GM18870 (cell line): ENCODE results near the gene ADORA1.

Experiments
- ATAC-seq: cut with Tn5 transposase; IDR thresholded peaks from one replicate; pipeline ENCODE4 v1.9.1; 2021; ENCODE audit warnings: moderate library complexity; ENCODE audit not compliant: unreplicated experiment

The ADORA1 gene

DNA sequence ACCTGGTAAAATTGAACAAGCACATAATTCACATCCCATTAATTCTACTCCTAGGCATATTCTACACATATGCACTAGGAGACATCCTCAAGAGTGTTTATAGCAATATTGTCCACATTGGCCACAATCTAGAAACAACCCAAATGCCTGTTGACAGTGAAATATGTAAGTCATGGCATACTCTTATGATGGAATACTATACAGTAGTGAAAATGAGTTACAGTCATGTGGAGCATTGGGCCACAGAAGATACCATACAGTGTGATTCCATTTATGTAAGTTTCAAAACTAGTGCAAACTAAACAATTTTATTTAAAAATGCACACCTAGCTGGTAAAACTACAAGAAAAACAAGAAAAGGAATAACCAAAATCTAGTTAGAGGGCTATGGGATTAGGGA lies 82.8 kb downstream of the ADORA1 start:
- no peak for ATAC-seq

DNA sequence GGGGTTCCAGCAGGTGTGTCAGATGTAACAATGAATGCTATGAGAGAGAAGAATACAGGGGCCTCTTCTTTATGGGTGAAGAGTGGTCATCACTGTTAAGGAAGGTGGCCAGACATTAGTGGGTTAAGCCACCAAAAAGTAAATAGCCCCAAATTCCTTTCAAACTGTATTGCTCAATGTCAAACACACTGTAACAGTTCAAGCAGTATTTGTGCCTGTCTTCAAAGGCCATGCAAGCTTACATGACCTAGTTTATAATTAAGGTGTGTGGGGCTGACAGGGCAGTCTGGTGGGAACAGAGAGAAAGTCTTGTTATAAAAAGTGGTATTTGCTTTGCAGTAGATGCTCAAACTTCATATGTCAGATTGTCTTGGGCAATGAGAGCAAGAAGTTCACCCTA lies 83.5 kb downstream of the ADORA1 start:
- no peak for ATAC-seq

DNA sequence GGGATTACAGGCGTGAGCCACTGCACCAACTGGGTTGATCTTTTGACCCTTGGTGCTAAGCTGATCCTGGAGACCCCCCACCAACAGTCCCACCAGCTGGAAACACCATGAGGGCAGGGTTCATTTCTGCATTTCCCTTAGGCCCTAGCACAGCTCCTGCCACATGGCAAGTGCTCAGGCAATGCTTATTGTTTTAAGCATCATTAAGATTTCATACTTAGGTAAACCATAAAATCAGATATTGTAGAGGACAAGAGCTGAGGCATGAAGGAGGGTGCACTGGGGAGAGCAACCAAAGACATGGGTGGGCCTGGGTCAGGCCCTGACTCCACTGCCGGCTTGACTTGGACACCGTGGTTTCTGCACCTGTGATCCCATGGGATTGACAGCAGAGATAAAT lies 84.3 kb downstream of the ADORA1 start:
- ATAC-seq = no peak

DNA sequence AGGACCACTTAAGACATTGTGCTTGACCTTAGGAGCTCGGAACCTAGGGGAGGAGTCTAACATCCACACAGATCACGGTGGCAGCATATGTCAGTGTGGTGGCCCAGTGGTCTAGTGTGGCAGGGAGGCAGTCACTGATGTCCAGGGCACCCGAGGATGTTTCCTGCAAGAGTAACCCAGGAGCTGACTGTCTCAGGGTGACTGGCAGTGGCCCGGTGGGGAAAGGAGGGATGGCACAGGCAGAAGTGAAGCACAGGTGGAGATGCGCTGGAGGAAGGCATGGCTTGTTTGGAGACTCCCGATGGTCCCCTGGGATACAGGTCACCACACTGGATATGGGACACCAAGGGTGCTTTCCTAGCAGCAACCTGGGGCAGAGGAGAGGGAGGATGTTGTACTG lies 85.6 kb downstream of the ADORA1 start:
- no peak for ATAC-seq

DNA sequence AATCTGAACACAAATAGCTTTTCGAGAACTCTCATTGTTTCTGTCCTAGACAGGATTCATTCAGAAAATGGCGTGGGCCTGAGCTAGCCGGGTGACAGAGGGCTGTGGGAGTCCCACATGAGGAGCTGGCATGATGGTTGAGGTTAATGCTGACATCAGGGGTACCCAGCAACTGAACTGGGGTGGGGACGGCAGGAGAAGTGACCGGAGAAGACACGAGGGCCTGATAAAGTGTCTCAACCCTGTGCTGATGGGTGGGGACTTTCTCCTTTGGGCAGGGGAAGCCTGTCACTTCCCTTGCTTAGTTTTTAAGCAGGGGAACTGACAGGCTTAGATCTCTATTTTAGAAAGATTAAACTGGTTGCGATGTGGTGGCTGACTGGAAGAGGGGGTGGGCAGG lies 87.3 kb downstream of the ADORA1 start:
- ATAC-seq = no peak

DNA sequence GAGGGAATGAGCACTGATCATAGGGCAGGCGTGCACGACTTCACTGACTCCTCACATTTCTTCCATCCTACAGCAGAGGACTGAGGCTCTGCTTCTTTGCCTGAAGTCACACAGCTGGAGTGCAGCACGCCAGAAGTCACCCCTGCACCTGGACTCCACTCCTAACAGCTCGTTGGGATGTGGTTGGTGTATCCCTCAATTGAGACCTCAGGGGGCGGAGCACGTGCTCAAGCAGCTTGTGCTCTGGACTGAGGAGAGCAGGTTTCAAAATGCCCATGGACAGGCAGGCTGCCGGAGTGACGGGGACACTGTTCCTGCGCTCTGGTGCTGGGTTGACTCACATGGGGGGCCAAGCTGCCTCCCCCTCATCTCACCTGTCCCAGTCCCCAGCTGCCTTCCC lies 88.0 kb downstream of the ADORA1 start:
- no peak for ATAC-seq

DNA sequence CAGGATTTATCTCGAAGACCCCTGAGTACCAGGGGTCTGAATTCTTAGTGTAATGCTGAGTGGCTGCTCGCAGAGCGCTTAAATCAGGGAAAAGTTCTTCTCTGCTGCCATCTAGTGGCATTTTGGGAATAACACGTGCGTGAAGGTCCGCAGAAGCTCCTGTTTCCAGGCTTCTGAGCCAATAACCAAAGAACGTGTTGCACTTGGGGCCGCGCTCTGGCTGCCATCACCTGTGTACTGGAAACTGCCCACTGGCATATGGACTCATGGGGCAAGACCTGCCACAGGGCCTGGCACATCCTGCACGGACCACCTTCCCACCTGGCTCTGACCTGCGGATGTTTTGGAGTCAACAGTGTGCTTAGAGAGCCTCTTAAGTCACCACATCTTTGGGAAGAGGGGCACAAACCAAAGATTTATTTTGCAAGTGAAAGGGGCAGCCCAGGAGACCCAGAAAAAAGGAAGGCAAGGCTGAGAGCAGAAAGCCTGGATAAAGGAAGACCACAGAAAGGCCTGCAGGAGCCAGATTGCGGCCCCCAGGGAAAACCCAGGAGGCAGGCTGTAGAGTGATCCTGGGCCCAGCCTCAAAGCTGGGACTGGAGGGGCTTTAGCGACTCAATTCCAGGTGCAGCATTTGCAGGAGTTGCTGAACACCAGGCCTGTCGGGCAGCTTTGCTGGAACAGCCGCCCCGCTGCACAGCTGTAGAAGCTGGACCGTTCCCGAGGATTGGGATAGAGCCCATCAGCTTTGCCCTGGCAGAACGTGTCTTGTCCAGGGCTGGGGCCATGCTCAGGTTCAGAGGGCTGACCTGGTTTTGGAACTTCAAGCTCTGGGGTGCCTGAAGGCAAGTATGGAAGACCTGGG lies 89.0 kb downstream of the ADORA1 start:
- no peak for ATAC-seq
